GM12872 (cell line): ENCODE measurements around the gene GPC5.

Source experiments
- TF ChIP-seq, protein P1 (sequence below): IDR thresholded peaks from 3 replicates; pipeline ENCODE4 v1.5.1; 2011; ENCODE audit warnings: low read depth, mild to moderate bottlenecking, low read length, moderate library complexity; ENCODE audit not compliant: insufficient read depth

Gene GPC5

DNA sequence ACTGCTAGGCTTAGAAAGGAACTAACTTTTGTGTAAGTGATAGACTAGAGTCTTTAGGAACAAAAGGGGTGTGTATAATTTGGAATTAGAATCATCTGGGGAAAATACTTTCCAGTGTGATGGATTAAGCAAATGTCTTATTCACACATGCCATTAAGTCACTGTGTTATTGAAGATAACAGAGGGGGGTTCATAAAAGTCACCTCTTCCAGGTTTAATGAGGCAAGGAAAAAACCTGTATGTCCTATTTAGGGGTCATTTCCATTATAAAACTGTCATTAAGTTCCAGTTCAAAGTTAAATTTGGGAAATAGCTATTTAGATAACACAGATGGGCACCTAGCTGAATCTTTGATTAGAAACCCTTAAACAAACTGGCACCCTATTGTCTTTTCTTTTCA lies 1323.2 kb downstream of the GPC5 start:
- TF ChIP-seq, protein P1, sequence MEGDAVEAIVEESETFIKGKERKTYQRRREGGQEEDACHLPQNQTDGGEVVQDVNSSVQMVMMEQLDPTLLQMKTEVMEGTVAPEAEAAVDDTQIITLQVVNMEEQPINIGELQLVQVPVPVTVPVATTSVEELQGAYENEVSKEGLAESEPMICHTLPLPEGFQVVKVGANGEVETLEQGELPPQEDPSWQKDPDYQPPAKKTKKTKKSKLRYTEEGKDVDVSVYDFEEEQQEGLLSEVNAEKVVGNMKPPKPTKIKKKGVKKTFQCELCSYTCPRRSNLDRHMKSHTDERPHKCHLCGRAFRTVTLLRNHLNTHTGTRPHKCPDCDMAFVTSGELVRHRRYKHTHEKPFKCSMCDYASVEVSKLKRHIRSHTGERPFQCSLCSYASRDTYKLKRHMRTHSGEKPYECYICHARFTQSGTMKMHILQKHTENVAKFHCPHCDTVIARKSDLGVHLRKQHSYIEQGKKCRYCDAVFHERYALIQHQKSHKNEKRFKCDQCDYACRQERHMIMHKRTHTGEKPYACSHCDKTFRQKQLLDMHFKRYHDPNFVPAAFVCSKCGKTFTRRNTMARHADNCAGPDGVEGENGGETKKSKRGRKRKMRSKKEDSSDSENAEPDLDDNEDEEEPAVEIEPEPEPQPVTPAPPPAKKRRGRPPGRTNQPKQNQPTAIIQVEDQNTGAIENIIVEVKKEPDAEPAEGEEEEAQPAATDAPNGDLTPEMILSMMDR, result no peak

DNA sequence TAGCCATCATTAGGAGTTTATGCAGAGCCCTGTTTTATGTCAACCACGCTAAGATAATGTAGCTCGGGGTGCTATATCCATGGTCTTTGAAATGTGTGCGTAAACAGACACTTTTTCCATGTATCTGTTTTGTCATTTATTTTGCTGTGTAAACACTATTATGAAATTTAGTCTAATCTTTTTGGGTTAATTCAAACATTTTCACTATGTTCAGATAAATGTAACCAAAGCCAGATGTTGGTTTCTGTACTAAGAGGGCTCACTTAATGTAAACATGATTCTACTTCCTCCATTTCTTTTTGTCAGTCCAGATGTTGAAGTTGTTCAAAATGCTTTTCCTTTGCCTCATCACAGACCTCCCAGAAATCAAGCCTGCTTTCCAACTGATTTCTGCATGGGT lies 1328.7 kb downstream of the GPC5 start:
- TF ChIP-seq, protein P1, result no peak

DNA sequence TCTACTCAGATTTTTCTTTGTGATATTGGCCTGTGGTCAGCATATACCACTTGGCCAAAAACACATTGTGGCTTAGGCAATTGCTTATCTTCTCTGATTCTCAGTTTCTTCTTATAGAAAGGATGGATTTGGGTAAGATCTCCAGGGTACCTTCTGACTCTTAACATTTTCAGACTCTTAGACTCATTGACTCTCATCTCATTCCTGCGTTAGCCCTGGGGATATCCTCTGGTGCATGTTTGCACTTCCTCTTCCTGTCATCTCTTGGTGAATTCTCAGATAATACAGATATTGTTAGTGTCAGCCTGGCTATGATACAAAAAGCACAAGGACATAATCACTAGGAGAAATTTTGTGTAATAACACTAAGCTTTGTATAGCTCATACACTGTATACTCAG lies 1335.6 kb downstream of the GPC5 start:
- TF ChIP-seq, protein P1, result no peak

DNA sequence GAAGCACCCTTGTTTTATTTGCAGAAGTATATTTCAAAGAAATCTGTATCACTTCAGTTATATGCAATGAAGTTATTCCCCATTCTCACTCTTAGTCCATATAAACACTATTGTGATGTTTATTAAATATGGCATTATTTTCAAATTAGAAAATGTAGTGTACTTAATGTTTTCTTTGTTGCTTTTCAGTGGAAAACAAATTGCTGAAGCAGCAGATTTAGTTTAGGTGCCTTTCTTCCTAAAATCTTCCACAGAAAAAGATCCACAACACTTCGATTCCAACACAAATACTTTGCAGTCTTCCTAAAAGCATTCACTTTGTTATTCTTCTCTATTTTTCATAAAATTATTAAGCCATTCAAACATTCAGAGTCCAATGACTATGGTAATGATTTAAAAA lies 1336.1 kb downstream of the GPC5 start:
- TF ChIP-seq, protein P1, result no peak

DNA sequence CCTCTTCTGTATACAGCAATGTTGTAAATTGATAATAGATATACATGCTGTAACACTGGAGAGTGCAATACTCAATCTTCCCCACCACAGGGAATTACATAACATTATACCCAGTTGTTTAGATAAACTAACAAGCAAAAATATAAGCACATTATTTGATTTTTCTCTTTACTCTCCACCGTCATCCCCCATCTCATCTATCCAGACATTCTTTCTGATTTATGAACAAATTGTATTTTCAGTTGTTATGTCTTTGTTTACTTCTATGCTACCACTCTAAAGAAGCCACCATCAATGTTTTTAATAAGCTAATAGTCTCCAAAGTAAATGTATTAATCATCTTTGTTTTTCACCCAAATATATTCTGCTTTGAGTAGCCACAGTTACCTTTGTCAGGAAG lies 1337.5 kb downstream of the GPC5 start:
- TF ChIP-seq, protein P1, result no peak

DNA sequence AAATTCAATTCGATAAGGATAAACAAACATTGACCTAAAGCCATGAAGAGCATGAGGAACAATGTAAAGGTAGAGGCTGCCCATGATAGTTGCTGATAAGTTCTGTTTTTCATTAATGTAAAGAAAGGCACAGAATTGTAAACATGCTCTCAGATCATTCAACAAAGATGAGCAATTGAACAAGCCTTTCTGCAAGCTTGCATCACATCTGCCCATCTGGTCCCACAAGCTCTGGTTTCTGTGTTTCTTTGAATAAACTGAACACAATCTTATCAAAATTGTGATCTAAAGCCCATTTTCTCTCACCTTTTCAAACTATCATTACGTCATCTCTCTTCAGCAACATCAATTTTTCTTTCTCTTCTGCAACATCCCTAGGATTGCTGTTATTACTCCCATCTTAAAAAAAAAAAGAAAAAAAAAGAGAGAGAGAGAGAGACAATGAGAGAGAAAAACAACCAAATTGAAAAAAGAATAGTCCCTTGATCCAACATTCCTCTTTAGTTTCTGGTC lies 1340.9 kb downstream of the GPC5 start:
- TF ChIP-seq, protein P1, result no peak

DNA sequence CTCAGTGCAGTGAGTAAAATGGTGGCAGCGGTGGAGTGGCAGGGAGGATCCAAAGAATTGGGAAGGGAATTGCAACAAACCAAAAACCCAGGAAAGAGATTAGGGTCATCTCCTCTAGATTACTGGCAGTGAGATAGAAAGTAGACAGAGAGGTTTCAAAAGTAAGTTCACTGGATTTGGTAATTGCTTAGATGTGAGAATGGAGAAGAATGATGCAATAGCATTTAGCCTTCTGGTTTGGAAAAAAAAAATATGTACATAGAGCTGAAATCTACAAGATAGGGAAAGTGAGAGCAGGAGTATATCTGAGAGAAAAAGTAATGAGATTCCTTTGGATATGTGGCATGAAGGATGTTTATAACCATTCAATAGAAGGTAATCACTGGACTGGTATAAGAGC lies 1345.6 kb downstream of the GPC5 start:
- TF ChIP-seq, protein P1, result no peak
